B cell (primary cell): ENCODE data around the gene RSPH6A.

Source experiments
- CTCF ChIP-seq: fragments of 200-600 bp; IDR thresholded peaks from one replicate; pipeline ENCODE4 v1.8.0; 2022; ENCODE audit warnings: antibody characterized with exemption, mild to moderate bottlenecking
- EZH2 ChIP-seq: IDR thresholded peaks from 2 replicates; pipeline ENCODE4 v1.6.1; 2012; ENCODE audit warnings: borderline replicate concordance, low read depth, mild to moderate bottlenecking, moderate library complexity, low read length; ENCODE audit not compliant: insufficient read depth, poor library complexity, severe bottlenecking

DNA sequence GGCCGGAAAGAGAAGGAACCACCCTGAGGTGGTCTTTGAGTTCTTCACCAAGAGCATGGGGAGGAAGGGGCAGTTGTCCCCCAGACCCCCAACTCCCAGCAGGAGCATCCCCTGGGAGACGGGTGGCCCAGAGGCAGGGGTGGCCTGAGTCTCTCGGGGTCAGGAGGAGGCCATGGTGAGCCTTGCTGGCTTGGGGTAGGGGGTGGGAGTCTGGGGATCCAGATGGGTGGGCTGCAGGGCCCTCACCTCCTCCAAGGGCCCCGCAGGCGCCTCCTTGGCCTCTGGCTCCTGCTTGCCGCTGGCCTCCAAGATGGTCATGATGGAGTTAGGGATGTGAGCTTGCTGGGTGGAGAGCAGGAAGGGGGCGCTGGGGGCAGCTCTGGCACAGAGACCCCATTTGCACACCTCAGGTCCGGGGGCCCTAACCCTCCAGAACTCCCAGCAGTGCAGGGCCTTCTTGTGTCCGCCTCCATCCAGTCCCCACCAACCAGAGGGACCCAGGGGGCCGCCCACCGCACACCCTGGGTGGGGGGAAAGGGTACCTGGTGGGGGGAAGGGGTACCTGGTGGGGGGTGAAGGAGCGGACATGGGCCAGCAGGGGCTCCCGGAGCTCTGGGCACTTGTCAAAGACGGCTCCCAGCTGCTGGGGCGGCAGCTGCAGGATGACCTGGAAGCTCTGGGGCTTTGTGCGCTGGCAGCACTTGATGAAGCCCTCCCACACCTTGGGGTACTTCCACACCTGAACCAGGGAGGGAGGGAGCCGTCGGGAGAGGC is 1.3 kb upstream of the RSPH6A start:
- TF ChIP-seq CTCF: no peak
- TF ChIP-seq EZH2: no peak
